ENCODE data around the gene PLCB2. TPM values are rescaled to one million over a fixed set of nuclear protein-coding genes. Genes with fewer than 3 reads are reported as not detected.

PLCB2 gene
- total RNA-seq, 4 donors from 2014 or later, result 0.34 to 3.0 (median 2.0) TPM

GRCh38 chr15:40335938-40336743, 28.4 kb upstream of the PLCB2 start:
- Histone ChIP-seq H3K36me3 (no peaks in the 10 kb centered on the region), H3K27ac (no peak overlapping the region), H3K9me3 (no peaks in the 10 kb centered on the region), H3K4me3 (no peak overlapping the region), H3K27me3 (no peaks in the 10 kb centered on the region), H3K4me1 (peaks cover 70% of the 10 kb centered on the region)
- no peak for DNase-seq (ENCODE audit: low spot score in 2 of 2)
- no peak for TF ChIP-seq POLR2AphosphoS5 (IDR thresholded peaks at IDR 0.05)
- TF ChIP-seq POLR2A (IDR thresholded peaks at IDR 0.05), result no peak
- no peak for TF ChIP-seq EP300 (IDR thresholded peaks at IDR 0.05)
- no peak for TF ChIP-seq CTCF (IDR thresholded peaks at IDR 0.05)
- WGBS, result 84% methylated on average over 12 of the region's 13 CpGs

- DNase-seq (ENCODE audit: low spot score in 2 of 2), result no peak
- H3K27ac ChIP-seq, result peak overlapping the region; percentile 42
These were observed 27.4 kb upstream of the PLCB2 start for GRCh38 chr15:40334941-40335795.

GRCh38 chr15:40334541-40334940, 26.8 kb upstream of the PLCB2 start:
- no peak for DNase-seq (ENCODE audit: low spot score in 2 of 2)

More at GRCh38 chr15:40334941-40335795, 27.4 kb upstream of the PLCB2 start:
- H3K9me3 ChIP-seq, result no peaks in the 10 kb centered on the region
- H3K36me3 ChIP-seq, result no peaks in the 10 kb centered on the region
- TF ChIP-seq CTCF (IDR thresholded peaks at IDR 0.05), result no peak
- no peak for TF ChIP-seq POLR2AphosphoS5 (IDR thresholded peaks at IDR 0.05)
- H3K4me3 ChIP-seq, result no peak overlapping the region
- peaks cover 63% of the 10 kb centered on the region for H3K4me1 ChIP-seq
- WGBS, result 90% methylated on average over 4 of the region's 26 CpGs
- H3K27me3 ChIP-seq, result no peaks in the 10 kb centered on the region

GRCh38 chr15:40333922-40334492, 26.3 kb upstream of the PLCB2 start:
- H3K36me3 ChIP-seq, result no peaks in the 10 kb centered on the region
- H3K9me3 ChIP-seq, result no peaks in the 10 kb centered on the region
- H3K4me1 ChIP-seq, result peaks cover 54% of the 10 kb centered on the region
- WGBS, result 52% methylated on average over 8 of the region's 12 CpGs
- H3K4me3 ChIP-seq, result peak overlapping the region; percentile 5
- no peak for DNase-seq (ENCODE audit: low spot score in 2 of 2)
- H3K27ac ChIP-seq, result peak overlapping the region; percentile 42
- no peaks in the 10 kb centered on the region for H3K27me3 ChIP-seq
- TF ChIP-seq EP300 (IDR thresholded peaks at IDR 0.05), result no peak
- TF ChIP-seq POLR2AphosphoS5 (IDR thresholded peaks at IDR 0.05), result no peak
- no peak for TF ChIP-seq CTCF (IDR thresholded peaks at IDR 0.05)
- no peak for TF ChIP-seq POLR2A (IDR thresholded peaks at IDR 0.05)

More at GRCh38 chr15:40334541-40334940, 26.8 kb upstream of the PLCB2 start:
- Histone ChIP-seq H3K27ac (peak overlapping the region; percentile 42), H3K4me1 (peaks cover 59% of the 10 kb centered on the region), H3K36me3 (no peaks in the 10 kb centered on the region), H3K27me3 (no peaks in the 10 kb centered on the region), H3K9me3 (no peaks in the 10 kb centered on the region), H3K4me3 (no peak overlapping the region)
- TF ChIP-seq CTCF (IDR thresholded peaks at IDR 0.05) (no peak), EP300 (IDR thresholded peaks at IDR 0.05) (no peak), POLR2AphosphoS5 (IDR thresholded peaks at IDR 0.05) (no peak), POLR2A (IDR thresholded peaks at IDR 0.05) (no peak)
- 80% methylated on average over 2 of the region's 3 CpGs for WGBS

Data from suprapubic skin (tissue), 4 donors.